Activated T-cell treated with anti-CD3 and anti-CD28 coated beads, Interleukin-2, amount 50 U/mL, for 24 hours (primary cell): Measurements from ENCODE around the gene PSMD2.

Experiments used
- DNase-seq: peaks from one replicate; pipeline ENCODE4 v3.0.0-alpha.2; 2020
- H3K27ac Mint-ChIP-seq: 2 replicates; pipeline ENCODE4 v1.8.0; 2020; ENCODE audit warnings: mild to moderate bottlenecking, mixed read lengths
- H3K27me3 Mint-ChIP-seq: 2 replicates; pipeline ENCODE4 v1.8.0; 2020; ENCODE audit warnings: mixed read lengths
- H3K36me3 Mint-ChIP-seq: 2 replicates; pipeline ENCODE4 v1.8.0; 2020; ENCODE audit warnings: low read depth, mixed read lengths
- H3K4me1 Mint-ChIP-seq: 2 replicates; pipeline ENCODE4 v1.8.0; 2020; ENCODE audit warnings: low read depth, mixed read lengths
- H3K4me3 Mint-ChIP-seq: 2 replicates; pipeline ENCODE4 v1.8.0; 2020; ENCODE audit warnings: mild to moderate bottlenecking, moderate library complexity, mixed read lengths
- H3K9me3 Mint-ChIP-seq: 2 replicates; pipeline ENCODE4 v1.8.0; 2020; ENCODE audit warnings: mixed read lengths

PSMD2 gene

DNA sequence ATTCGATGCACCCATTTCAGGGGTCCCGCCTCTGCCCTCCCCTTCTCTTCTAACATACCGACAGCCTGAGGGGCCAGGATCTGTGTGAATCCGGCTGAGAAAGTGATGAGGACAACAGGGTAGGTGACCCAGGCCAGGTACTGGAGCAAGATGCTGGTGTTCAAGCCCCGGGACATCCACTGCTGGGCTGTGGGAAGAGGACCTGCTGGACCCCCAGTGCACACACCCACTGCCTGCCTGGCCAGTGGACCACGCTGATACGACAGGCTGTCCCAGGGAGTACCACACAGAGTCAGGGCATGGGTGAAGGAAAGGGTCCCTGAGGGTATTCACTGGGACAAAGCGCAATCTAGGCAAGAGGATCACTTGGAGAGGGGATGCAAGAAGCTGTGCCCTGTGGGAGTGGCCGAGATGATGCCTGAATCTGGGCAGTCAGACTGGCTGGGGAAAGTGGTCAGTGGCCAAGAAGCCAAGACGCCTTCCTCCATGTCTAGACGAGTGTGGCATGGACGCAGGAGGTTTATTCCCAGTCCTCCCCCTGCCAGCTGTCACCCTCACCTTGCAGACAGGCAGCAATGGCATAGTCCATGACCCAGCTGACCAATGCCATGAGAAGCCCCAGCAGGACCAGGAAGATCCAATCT is 59.2 kb downstream of the PSMD2 start:
- no peaks in the 10 kb centered on the region for H3K27me3 Mint-ChIP-seq
- H3K4me3 Mint-ChIP-seq: no peak overlapping the region
- H3K4me1 Mint-ChIP-seq: peaks cover 11% of the 10 kb centered on the region
- H3K27ac Mint-ChIP-seq: no peak overlapping the region
- DNase-seq: no peak
- peaks cover 18% of the 10 kb centered on the region for H3K36me3 Mint-ChIP-seq
- H3K9me3 Mint-ChIP-seq: no peaks in the 10 kb centered on the region
